GM12801 (cell line): ENCODE data around the gene DTX4.

ENCODE experiments used
- TF ChIP-seq, protein P1 (sequence below): IDR thresholded peaks from one replicate; pipeline ENCODE4 v1.5.1; 2011; ENCODE audit warnings: control low read depth; ENCODE audit not compliant: insufficient read length; ENCODE audit errors: extremely low read depth

DTX4 gene

GRCh38 chr11:59223177-59223576 lies 51.2 kb downstream of the DTX4 start:
- TF ChIP-seq, protein P1, sequence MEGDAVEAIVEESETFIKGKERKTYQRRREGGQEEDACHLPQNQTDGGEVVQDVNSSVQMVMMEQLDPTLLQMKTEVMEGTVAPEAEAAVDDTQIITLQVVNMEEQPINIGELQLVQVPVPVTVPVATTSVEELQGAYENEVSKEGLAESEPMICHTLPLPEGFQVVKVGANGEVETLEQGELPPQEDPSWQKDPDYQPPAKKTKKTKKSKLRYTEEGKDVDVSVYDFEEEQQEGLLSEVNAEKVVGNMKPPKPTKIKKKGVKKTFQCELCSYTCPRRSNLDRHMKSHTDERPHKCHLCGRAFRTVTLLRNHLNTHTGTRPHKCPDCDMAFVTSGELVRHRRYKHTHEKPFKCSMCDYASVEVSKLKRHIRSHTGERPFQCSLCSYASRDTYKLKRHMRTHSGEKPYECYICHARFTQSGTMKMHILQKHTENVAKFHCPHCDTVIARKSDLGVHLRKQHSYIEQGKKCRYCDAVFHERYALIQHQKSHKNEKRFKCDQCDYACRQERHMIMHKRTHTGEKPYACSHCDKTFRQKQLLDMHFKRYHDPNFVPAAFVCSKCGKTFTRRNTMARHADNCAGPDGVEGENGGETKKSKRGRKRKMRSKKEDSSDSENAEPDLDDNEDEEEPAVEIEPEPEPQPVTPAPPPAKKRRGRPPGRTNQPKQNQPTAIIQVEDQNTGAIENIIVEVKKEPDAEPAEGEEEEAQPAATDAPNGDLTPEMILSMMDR, result no peak

DNA sequence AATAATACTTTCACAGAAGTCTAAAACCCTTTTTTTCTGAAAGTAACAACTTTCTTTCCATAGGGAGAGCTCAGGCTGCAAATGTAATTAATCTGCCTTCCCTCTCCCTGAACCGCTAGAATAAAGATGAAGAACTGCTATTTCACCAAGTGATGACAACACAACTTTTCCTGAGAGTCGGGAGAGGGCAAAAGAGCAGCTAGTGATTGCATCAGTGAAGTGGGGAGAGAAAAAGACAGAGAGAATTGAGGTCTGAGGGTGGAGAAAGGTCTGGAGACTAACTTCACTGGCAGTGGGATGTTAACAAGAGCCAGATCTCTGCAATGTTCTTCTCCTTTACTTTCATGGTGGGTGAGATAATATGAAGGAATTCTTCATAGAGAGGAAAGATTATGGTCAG lies 51.7 kb downstream of the DTX4 start:
- TF ChIP-seq, protein P1, result no peak

GRCh38 chr11:59224351-59224928 lies 52.5 kb downstream of the DTX4 start:
- TF ChIP-seq, protein P1, result no peak

DNA sequence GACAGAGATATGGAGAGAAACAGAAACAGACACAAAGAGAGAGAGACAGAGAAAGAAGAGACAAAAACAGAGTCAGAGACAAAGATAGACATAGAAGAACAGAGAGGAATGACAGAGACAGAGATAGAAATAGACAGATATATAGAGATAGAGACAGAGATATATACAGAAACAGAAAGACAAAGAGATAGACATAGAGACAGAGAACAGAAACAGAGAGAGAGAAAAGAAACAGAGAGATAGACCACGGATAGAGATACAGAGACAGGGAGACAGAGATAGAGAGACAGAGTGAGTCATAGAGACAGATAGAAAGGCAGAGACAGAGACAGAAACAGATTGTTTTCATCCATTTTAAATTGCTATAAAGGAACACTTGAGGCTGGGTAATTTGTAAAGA lies 53.1 kb downstream of the DTX4 start:
- TF ChIP-seq, protein P1, result no peak

DNA sequence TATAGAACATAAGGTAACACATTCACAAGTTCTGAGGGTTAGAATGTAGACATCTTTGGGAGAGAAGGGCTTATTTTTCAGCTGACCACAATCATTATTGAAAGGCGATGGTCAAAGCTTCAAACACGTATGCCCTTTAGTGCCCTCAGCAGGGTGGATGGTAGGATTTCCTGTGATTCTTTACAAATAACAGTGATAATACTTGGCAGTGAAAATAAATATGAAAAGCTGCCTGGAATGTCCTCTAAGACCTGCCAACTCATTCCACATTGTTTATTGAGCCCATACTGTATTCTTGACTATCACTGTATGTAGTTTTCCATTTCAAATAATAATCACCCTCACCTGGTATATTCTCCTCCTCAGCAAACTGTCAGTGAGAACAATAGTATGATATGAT lies 54.5 kb downstream of the DTX4 start:
- TF ChIP-seq, protein P1, result no peak

- TF ChIP-seq, protein P1, result no peak
Measured at GRCh38 chr11:59240322-59240721, 68.4 kb downstream of the DTX4 start.

GRCh38 chr11:59243633-59244032 lies 71.7 kb downstream of the DTX4 start:
- TF ChIP-seq, protein P1, result no peak
